ENCODE measurements around the gene NGEF. TPM values are rescaled to one million over a fixed set of nuclear protein-coding genes. Genes with fewer than 3 reads are reported as not detected.
A peak's percentile ranks its signal among the peaks of the same experiment; 100 is the strongest.

Gene NGEF
- total RNA-seq, 1 experiment from 2014 or later: 0.34 TPM

- no peak for DNase-seq (ENCODE audit: low read depth)
Measured at GRCh38 chr2:232973011-232973735, 39.9 kb downstream of the NGEF start.

GRCh38 chr2:232971744-232972143 is 41.3 kb downstream of the NGEF start:
- no peak for DNase-seq (ENCODE audit: low read depth)

DNA sequence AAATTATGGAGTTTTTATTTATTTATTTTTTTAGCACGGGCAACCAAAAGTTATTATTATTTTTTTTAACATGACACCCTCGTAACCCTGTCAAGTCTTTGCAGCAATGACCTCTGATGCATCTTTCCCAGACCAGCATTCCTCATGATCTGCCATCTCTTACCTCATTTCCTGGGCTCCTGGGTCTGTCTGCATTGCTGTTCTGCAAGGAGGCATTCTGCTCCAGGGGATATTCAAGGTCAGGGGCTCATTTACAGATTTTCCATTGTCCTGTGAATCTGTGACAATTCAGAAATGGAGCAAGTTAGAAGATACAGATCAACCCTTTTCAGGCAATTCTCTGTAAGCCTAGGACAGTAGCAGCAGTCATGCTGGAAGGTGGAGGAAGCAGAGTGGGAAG is 43.0 kb downstream of the NGEF start:
- no peak for DNase-seq (ENCODE audit: low read depth)

- no peak for DNase-seq (ENCODE audit: low read depth)
Measured at GRCh38 chr2:232967474-232967873, 45.6 kb downstream of the NGEF start.

GRCh38 chr2:232966122-232966521 is 46.9 kb downstream of the NGEF start:
- no peak for DNase-seq (ENCODE audit: low read depth)

DNA sequence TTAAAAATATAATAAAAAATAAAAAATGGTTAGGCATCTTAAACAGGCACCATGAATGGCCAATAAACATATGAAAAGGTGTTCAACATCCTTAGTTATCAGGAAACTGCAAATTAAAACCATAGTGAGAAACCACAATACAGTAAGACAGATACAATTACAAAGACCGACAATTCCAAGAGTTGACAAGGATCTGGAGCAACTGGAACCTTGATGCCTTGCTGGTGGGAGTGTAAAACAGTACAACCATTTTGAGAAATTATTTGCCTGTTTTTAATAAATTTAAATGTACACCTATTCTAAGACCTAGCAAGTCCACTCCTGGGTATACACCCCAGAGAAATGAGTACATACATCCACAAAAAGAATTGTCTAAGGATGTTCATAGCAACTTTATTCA is 49.1 kb downstream of the NGEF start:
- no peak for DNase-seq (ENCODE audit: low read depth)

DNA sequence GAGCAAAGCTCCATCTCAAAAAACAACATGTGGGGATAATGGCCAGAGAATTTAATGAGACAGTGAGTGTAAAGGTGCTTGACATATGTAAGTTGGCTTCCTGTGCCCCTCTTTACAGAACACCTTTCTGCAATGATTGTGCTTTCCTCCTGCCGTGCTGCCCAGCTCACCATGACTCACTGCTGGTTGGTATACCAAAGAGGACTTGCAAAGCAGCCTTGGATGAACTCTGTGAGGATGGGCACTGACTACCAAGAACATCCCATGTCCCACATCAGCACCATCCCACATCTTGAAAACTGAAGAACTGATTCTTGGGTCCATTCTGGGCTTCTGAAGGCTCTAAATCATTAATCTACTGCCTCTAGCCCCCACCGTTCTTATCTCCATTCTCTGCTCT is 52.2 kb downstream of the NGEF start:
- no peak for DNase-seq (ENCODE audit: low read depth)

- no peak for DNase-seq (ENCODE audit: low read depth)
Measured at GRCh38 chr2:232959139-232959538, 53.9 kb downstream of the NGEF start.

DNA sequence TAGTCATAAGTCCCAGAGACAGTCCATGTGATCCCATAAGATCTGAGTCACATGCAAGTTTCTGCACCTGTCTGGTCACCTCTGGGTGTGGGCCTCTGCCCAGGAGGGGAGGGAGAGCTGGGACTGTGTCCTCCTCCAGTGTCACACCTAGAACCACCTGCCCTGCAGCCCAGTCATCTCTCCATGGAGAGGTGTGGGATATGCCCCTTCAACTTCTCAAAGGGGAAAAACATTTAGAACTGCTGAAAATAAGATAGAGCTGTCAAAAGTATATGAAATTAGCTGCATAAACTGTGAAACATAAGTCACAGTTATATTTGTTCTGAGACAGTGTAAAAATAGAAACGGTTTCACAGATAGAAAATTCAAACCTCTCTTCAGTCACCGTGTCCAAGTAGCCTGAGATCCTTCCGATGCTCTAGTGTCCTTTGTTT is 55.4 kb downstream of the NGEF start:
- no peak for DNase-seq (ENCODE audit: low read depth)

DNA sequence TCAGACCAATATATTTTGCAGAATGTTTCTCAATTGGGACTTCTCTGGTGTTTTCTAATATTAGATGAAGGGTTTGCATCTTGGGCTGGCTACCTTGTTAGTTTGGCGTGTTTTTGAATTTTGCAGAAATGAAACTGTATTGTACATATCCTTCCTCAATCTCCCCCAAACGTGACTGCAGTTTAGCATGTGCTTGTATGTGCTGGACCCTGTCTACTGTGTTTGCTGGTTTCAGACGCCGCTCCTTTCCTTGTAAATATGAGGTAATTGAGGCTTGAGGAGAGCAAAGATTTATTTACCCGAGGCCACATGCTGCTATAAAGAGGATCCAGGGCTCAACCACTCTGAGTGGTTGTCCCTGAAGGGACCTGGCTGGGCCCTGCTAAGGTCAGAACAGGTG is 57.2 kb downstream of the NGEF start:
- DNase-seq (ENCODE audit: low read depth): no peak

- no peak for DNase-seq (ENCODE audit: low read depth)
Measured at GRCh38 chr2:232954691-232955090, 58.4 kb downstream of the NGEF start.

- peak; percentile 12 for DNase-seq (ENCODE audit: low read depth)
Measured at GRCh38 chr2:232951891-232952290, 61.2 kb downstream of the NGEF start.

- no peak for DNase-seq (ENCODE audit: low read depth)
Measured at GRCh38 chr2:232951181-232951580, 61.9 kb downstream of the NGEF start.

DNA sequence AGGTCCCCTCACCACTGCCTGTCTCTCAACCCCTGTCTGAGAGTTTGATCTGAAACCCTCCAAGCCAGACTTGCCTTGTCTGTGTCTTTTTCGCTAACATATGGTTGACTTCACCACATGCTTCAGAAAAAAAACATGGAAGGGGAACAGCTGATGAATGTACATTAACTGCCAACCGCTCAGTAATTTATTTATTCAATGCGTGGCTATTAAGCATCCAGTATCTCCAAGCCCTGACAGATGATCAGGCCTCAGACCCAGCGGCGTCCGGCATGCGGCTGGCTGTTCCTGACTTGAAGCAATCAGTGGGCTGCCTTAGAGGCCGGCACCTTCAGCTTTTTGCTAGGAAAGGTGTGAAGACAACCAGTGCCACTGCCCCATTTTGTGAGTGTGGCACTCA is 62.3 kb downstream of the NGEF start:
- no peak for DNase-seq (ENCODE audit: low read depth)

GRCh38 chr2:232949016-232949415 is 64.0 kb downstream of the NGEF start:
- DNase-seq (ENCODE audit: low read depth): no peak

DNA sequence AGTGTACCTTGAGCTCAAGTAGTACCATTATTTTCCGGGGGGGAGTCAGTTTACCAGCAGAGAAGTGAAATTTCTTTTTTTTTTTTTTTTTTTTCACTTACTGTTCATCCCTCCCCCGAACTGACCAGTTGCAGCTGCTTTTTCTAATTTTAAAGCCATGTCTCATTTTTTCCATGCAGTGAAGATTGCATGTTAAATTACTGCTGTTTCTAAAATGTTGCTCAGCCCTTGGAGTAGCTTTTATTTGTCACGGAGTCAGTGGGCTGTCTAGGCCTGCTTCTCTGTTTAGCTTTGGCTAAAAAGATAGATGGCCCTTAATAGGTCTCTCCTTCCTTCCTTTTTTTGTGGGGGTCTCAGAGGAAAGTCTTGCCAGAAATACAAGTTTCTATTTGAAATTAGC is 70.2 kb downstream of the NGEF start:
- DNase-seq (ENCODE audit: low read depth): peak; percentile 25

GRCh38 chr2:232941912-232942594 is 71.0 kb downstream of the NGEF start:
- DNase-seq (ENCODE audit: low read depth): no peak

DNA sequence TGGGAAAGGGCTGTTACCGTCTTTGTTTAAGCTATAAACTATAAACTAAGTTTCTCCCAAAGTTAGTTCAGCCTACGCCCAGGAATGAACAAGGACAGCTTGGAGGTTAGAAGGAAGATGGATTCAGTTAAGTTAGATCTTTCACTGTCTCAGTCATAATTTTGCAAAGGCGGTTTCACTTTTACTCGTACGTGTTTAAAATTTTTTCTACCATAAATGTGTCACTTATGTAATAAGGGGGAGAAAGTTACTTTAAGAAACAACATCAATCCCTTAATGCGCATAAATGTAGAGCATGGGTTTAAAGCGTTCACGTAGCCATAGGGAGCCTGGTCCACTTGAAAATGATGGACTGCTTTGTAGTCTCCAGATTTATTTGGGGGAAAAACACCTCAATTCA is 71.7 kb downstream of the NGEF start:
- no peak for DNase-seq (ENCODE audit: low read depth)

GRCh38 chr2:232940724-232941123 is 72.3 kb downstream of the NGEF start:
- DNase-seq (ENCODE audit: low read depth): no peak

GRCh38 chr2:232937278-232937906 is 75.7 kb downstream of the NGEF start:
- DNase-seq (ENCODE audit: low read depth): peak; percentile 76

- no peak for DNase-seq (ENCODE audit: low read depth)
Measured at GRCh38 chr2:232931636-232932035, 81.4 kb downstream of the NGEF start.

- DNase-seq (ENCODE audit: low read depth): no peak
Measured at GRCh38 chr2:232930059-232930400, 83.0 kb downstream of the NGEF start.
